Non-pigmented ciliary epithelial cell (primary cell): ENCODE data around the gene TPMT.

Experiments
- DNase-seq: peaks from one replicate; pipeline ENCODE4 v3.0.0-alpha.2; 2010; ENCODE audit warnings: low read depth

Gene TPMT

GRCh38 chr6:18115356-18115755 lies 39.5 kb downstream of the TPMT start:
- DNase-seq: no peak

GRCh38 chr6:18110162-18110561 lies 44.7 kb downstream of the TPMT start:
- DNase-seq: no peak

GRCh38 chr6:18107061-18107460 lies 47.8 kb downstream of the TPMT start:
- DNase-seq: no peak

GRCh38 chr6:18102783-18103509 lies 51.9 kb downstream of the TPMT start:
- DNase-seq: no peak

- no peak for DNase-seq
These were observed 53.0 kb downstream of the TPMT start for GRCh38 chr6:18101873-18102272.

- peak; percentile 17 for DNase-seq
These were observed 53.6 kb downstream of the TPMT start for GRCh38 chr6:18101271-18101670.

- DNase-seq: no peak
These were observed 54.6 kb downstream of the TPMT start for GRCh38 chr6:18100296-18100695.

GRCh38 chr6:18099511-18099910 lies 55.4 kb downstream of the TPMT start:
- DNase-seq: no peak

GRCh38 chr6:18096423-18096822 lies 58.5 kb downstream of the TPMT start:
- no peak for DNase-seq

GRCh38 chr6:18091382-18091781 lies 63.5 kb downstream of the TPMT start:
- DNase-seq: no peak

- DNase-seq: no peak
These were observed 64.5 kb downstream of the TPMT start for GRCh38 chr6:18090349-18090786.

- DNase-seq: no peak
These were observed 66.2 kb downstream of the TPMT start for GRCh38 chr6:18088419-18089296.

GRCh38 chr6:18087396-18088165 lies 67.3 kb downstream of the TPMT start:
- no peak for DNase-seq

- DNase-seq: no peak
These were observed 73.7 kb downstream of the TPMT start for GRCh38 chr6:18081025-18081668.

- no peak for DNase-seq
These were observed 74.3 kb downstream of the TPMT start for GRCh38 chr6:18080544-18080943.

- no peak for DNase-seq
These were observed 76.0 kb downstream of the TPMT start for GRCh38 chr6:18078866-18079265.
